Cardiac muscle cell (in vitro differentiated cells and primary cell): Measurements from ENCODE around the gene DHRS9. TPM values are rescaled to one million over a fixed set of nuclear protein-coding genes. Genes with fewer than 3 reads are reported as not detected.

Source experiments
- DNase-seq, 2 donors: peaks; one replicate each; pipeline versions ENCODE4 v3.0.0 to v3.0.0-alpha.2; 2010 to 2017; ENCODE audit warnings: low read depth in 1 of 2, low spot score in 1 of 2
- H3K27ac ChIP-seq: fragments of 200-600 bp; sonication (generic); 2 replicates; pipeline ENCODE4 v1.5.1; 2016
- H3K27me3 ChIP-seq: fragments of 200-600 bp; sonication (generic); 2 replicates; pipeline ENCODE4 v1.6.0; 2016; ENCODE audit warnings: control low read depth
- H3K36me3 ChIP-seq: fragments of 200-600 bp; sonication (generic); 2 replicates; pipeline ENCODE4 v1.5.1; 2016; ENCODE audit warnings: control low read depth
- H3K4me1 ChIP-seq: fragments of 200-600 bp; sonication (generic); 2 replicates; pipeline ENCODE4 v1.8.1; 2017; ENCODE audit warnings: low read depth, mild to moderate bottlenecking, mixed run types
- H3K4me3 ChIP-seq: fragments of 200-600 bp; sonication (generic); 2 replicates; pipeline ENCODE4 v1.5.1; 2016; ENCODE audit warnings: mild to moderate bottlenecking
- H3K9me3 ChIP-seq: fragments of 200-600 bp; sonication (generic); 2 replicates; pipeline ENCODE4 v1.5.1; 2017; ENCODE audit warnings: low read depth, mild to moderate bottlenecking, control low read depth
- CTCF ChIP-seq: IDR thresholded peaks from 2 replicates; pipeline ENCODE4 v1.5.1; 2012; ENCODE audit warnings: low read depth, mild to moderate bottlenecking, low read length
- polyA plus RNA-seq: library from polyadenylated mRNA; unstranded; fragments of >200 nt; fragmentation: Nextera tagmentation; extraction: Ambion mirVana; gene quantifications from 2 replicates; pipeline ENCODE4 v1.2.1, GENCODE V29; 2016
- total RNA-seq: library from RNA; depleted of rRNA; stranded (reverse); fragments of >200 nt; gene quantifications from 2 replicates; pipeline ENCODE4 v1.2.3, GENCODE V29; 2016

The DHRS9 gene
- total and polyA plus RNA-seq, 2 experiments from 2014 or later = 1.4 TPM; not detected in 1

GRCh38 chr2:169039702-169040101 is 29.7 kb upstream of the DHRS9 start:
- Histone ChIP-seq H3K27ac (no peak overlapping the region), H3K4me1 (peaks cover 12% of the 10 kb centered on the region), H3K36me3 (no peaks in the 10 kb centered on the region), H3K27me3 (no peaks in the 10 kb centered on the region), H3K9me3 (peaks cover 4% of the 10 kb centered on the region), H3K4me3 (no peak overlapping the region)
- TF ChIP-seq CTCF = no peak
- DNase-seq = no peak

- Histone ChIP-seq H3K36me3 (no peaks in the 10 kb centered on the region), H3K4me1 (peaks cover 8% of the 10 kb centered on the region), H3K27me3 (no peaks in the 10 kb centered on the region), H3K27ac (no peak overlapping the region), H3K9me3 (peaks cover 4% of the 10 kb centered on the region), H3K4me3 (no peak overlapping the region)
- no peak for TF ChIP-seq CTCF
- no peak for DNase-seq
Measured at GRCh38 chr2:169041594-169041993, 27.8 kb upstream of the DHRS9 start.

- H3K27me3 ChIP-seq = no peaks in the 10 kb centered on the region
- peaks cover 4% of the 10 kb centered on the region for H3K4me1 ChIP-seq
- DNase-seq = no peak
- no peak for TF ChIP-seq CTCF
- H3K36me3 ChIP-seq = no peaks in the 10 kb centered on the region
- H3K27ac ChIP-seq = no peak overlapping the region
- no peak overlapping the region for H3K4me3 ChIP-seq
- H3K9me3 ChIP-seq = peaks cover 4% of the 10 kb centered on the region
Measured at GRCh38 chr2:169042856-169043255, 26.5 kb upstream of the DHRS9 start.

- Histone ChIP-seq H3K36me3 (no peaks in the 10 kb centered on the region), H3K4me1 (no peaks in the 10 kb centered on the region), H3K27ac (no peak overlapping the region), H3K9me3 (peaks cover 4% of the 10 kb centered on the region), H3K4me3 (no peak overlapping the region), H3K27me3 (no peaks in the 10 kb centered on the region)
- no peak for TF ChIP-seq CTCF
- DNase-seq = no peak
Measured at GRCh38 chr2:169046440-169047151, 22.8 kb upstream of the DHRS9 start.

- no peak for DNase-seq
- H3K27me3 ChIP-seq = no peaks in the 10 kb centered on the region
- H3K4me1 ChIP-seq = no peaks in the 10 kb centered on the region
- H3K9me3 ChIP-seq = peaks cover 3% of the 10 kb centered on the region
- TF ChIP-seq CTCF = no peak
- no peak overlapping the region for H3K27ac ChIP-seq
- no peak overlapping the region for H3K4me3 ChIP-seq
- H3K36me3 ChIP-seq = no peaks in the 10 kb centered on the region
Measured at GRCh38 chr2:169047256-169048250, 21.8 kb upstream of the DHRS9 start.
